OCI-LY3 (cell line): Measurements from ENCODE around the gene MAGI1.

Source experiments
- H2AFZ ChIP-seq: fragments of 200-600, 300-600 bp; shearing (Covaris generic); 2 replicates; pipeline ENCODE4 v1.6.0; 2014; ENCODE audit warnings: antibody characterized with exemption, low read depth, low read length
- H3K27ac ChIP-seq: fragments of 200-600, 300-600 bp; sonication (generic); 2 replicates; pipeline ENCODE4 v1.5.1; 2014; ENCODE audit warnings: mild to moderate bottlenecking, low read length, moderate library complexity, mixed read lengths
- H3K27me3 ChIP-seq: fragments of 200-600, 300-600 bp; sonication (generic); 2 replicates; pipeline ENCODE4 v1.6.1; 2014; ENCODE audit warnings: low read depth, low read length, mixed read lengths
- H3K36me3 ChIP-seq: fragments of 200-600, 300-600 bp; sonication (generic); replicated peaks from 2 replicates; pipeline ENCODE3; 2014; ENCODE audit warnings: low read depth, low read length, mixed read lengths
- H3K4me1 ChIP-seq: fragments of 300-600, 200-600 bp; sonication (generic); 2 replicates; pipeline ENCODE4 v1.6.1; 2014; ENCODE audit warnings: low read length, mixed read lengths
- H3K4me2 ChIP-seq: fragments of 200-600, 300-600 bp; sonication (generic); 2 replicates; pipeline ENCODE4 v1.6.1; 2014; ENCODE audit warnings: low read length, mixed read lengths
- H3K4me3 ChIP-seq: fragments of 300-600, 200-600 bp; sonication (generic); 2 replicates; pipeline ENCODE4 v1.5.1; 2014; ENCODE audit warnings: antibody characterized with exemption, mild to moderate bottlenecking, low read length, moderate library complexity
- H3K79me2 ChIP-seq: fragments of 300-600, 200-600 bp; shearing (Covaris generic); 2 replicates; pipeline ENCODE4 v1.6.1; 2014; ENCODE audit warnings: mild to moderate bottlenecking, low read length, mixed read lengths
- H3K9ac ChIP-seq: fragments of 300-600, 200-600 bp; shearing (Covaris generic); 2 replicates; pipeline ENCODE4 v1.6.0; 2014; ENCODE audit warnings: mild to moderate bottlenecking, low read length, moderate library complexity
- H3K9me3 ChIP-seq: fragments of 200-600, 300-600 bp; shearing (Covaris generic); 2 replicates; pipeline ENCODE4 v1.6.1; 2014; ENCODE audit warnings: low read length, mixed read lengths; ENCODE audit not compliant: insufficient read depth
- H4K20me1 ChIP-seq: fragments of 200-600, 300-600 bp; sonication (generic); 2 replicates; pipeline ENCODE4 v1.6.1; 2016; ENCODE audit warnings: low read length, mixed read lengths; ENCODE audit not compliant: insufficient read depth
- CTCF ChIP-seq: fragments of 200-600, 300-600 bp; sonication (generic); IDR thresholded peaks from 2 replicates; pipeline ENCODE4 v1.5.1; 2014; ENCODE audit warnings: antibody characterized with exemption, low read length, low read depth
- EZH2phosphoT487 ChIP-seq: fragments of 200-600 bp; shearing (Covaris generic); IDR thresholded peaks from 2 replicates; pipeline ENCODE4 v1.6.1; 2018; ENCODE audit warnings: antibody characterized with exemption, mixed run types, low read depth

The MAGI1 gene

GRCh38 chr3:65729973-65730372 is 308.7 kb downstream of the MAGI1 start:
- H4K20me1 ChIP-seq, result no peaks in the 10 kb centered on the region

GRCh38 chr3:65729555-65729954 is 309.2 kb downstream of the MAGI1 start:
- Histone ChIP-seq H3K27ac (no peak overlapping the region), H3K4me1 (0 out of 2 replicates have a peak, but pooled peaks cover 3% of the 10 kb centered on the region), H2AFZ (no peak overlapping the region), H4K20me1 (no peaks in the 10 kb centered on the region), H3K9me3 (no peaks in the 10 kb centered on the region), H3K4me2 (no peak overlapping the region), H3K9ac (no peak overlapping the region), H3K27me3 (peaks cover 16% of the 10 kb centered on the region; the same call in 1 of the 2 replicates), H3K79me2 (no peaks in the 10 kb centered on the region), H3K4me3 (no peak overlapping the region), H3K36me3 (no peaks in the 10 kb centered on the region)
- TF ChIP-seq EZH2phosphoT487, result no peak
- TF ChIP-seq CTCF, result no peak

More at GRCh38 chr3:65729973-65730372, 308.7 kb downstream of the MAGI1 start:
- Histone ChIP-seq H3K27ac (no peak overlapping the region), H3K4me1 (0 out of 2 replicates have a peak, but pooled peaks cover 3% of the 10 kb centered on the region), H3K36me3 (no peaks in the 10 kb centered on the region), H3K4me2 (no peak overlapping the region), H3K79me2 (no peaks in the 10 kb centered on the region), H3K27me3 (peaks cover 17% of the 10 kb centered on the region; the same call in 1 of the 2 replicates), H3K9ac (no peak overlapping the region), H3K4me3 (no peak overlapping the region), H3K9me3 (no peaks in the 10 kb centered on the region), H2AFZ (no peak overlapping the region)
- TF ChIP-seq CTCF (no peak), EZH2phosphoT487 (no peak)

GRCh38 chr3:65728138-65728537 is 310.6 kb downstream of the MAGI1 start:
- TF ChIP-seq CTCF, result no peak
- no peak for TF ChIP-seq EZH2phosphoT487
- Histone ChIP-seq H2AFZ (no peak overlapping the region), H4K20me1 (no peaks in the 10 kb centered on the region), H3K27ac (no peak overlapping the region), H3K4me2 (no peak overlapping the region), H3K4me3 (no peak overlapping the region), H3K4me1 (0 out of 2 replicates have a peak, but pooled peaks cover 3% of the 10 kb centered on the region), H3K36me3 (no peaks in the 10 kb centered on the region), H3K27me3 (peaks cover 13% of the 10 kb centered on the region), H3K9ac (no peak overlapping the region), H3K9me3 (no peaks in the 10 kb centered on the region), H3K79me2 (no peaks in the 10 kb centered on the region)

DNA sequence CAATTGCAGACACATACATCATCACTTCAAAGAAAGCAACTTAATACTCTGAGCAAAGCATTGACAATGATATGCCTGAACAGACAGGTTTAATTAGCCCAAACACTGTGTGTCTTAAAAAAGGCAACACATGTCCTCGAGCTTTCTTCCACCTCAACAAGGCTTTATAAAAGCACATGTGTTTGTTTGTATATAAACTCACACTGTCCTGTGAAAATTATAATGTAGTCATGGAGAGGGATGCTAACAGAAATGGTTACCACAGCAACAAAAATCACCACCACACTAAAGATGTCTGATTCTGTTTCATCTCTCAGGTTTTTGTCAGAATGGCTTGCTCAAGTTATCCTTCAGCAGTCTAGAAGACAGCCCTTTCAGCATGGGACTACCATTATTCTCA is 314.7 kb downstream of the MAGI1 start:
- Histone ChIP-seq H3K79me2 (no peaks in the 10 kb centered on the region), H3K27ac (no peak overlapping the region), H3K9me3 (no peaks in the 10 kb centered on the region), H3K4me2 (no peak overlapping the region), H3K4me1 (no peaks in the 10 kb centered on the region), H3K4me3 (no peak overlapping the region), H3K36me3 (no peaks in the 10 kb centered on the region), H3K27me3 (peaks cover 14% of the 10 kb centered on the region), H2AFZ (no peak overlapping the region), H4K20me1 (no peaks in the 10 kb centered on the region), H3K9ac (no peak overlapping the region)
- TF ChIP-seq EZH2phosphoT487 (no peak), CTCF (no peak)
